Activated T-helper 17 cell treated with anti-CD3 and anti-CD28 coated beads, Interleukin-2, amount 50 U/mL, for 72 hours (primary cell): ENCODE results near the gene TSPAN4. TPM values are rescaled to one million over a fixed set of nuclear protein-coding genes. Genes with fewer than 3 reads are reported as not detected.

Experiments used
- ATAC-seq: fragments of 150-1000 bp; cut with Tn5 transposase; replicated peaks from 2 replicates; pipeline ENCODE4 v1.10.0; 2021; ENCODE audit warnings: mild to moderate bottlenecking, moderate library complexity
- H3K27ac Mint-ChIP-seq: one replicate; pipeline ENCODE4 v1.8.0; 2022; ENCODE audit warnings: mixed read lengths
- H3K27me3 Mint-ChIP-seq: one replicate; pipeline ENCODE4 v1.8.0; 2022; ENCODE audit warnings: mixed read lengths
- H3K36me3 Mint-ChIP-seq: one replicate; pipeline ENCODE4 v1.8.0; 2022; ENCODE audit warnings: low read depth, mild to moderate bottlenecking, mixed read lengths
- H3K4me1 Mint-ChIP-seq: one replicate; pipeline ENCODE4 v1.8.0; 2022; ENCODE audit warnings: mixed read lengths
- H3K4me3 Mint-ChIP-seq: one replicate; pipeline ENCODE4 v1.8.0; 2022; ENCODE audit warnings: mild to moderate bottlenecking, mixed read lengths
- H3K9me3 Mint-ChIP-seq: one replicate; pipeline ENCODE4 v1.8.0; 2022; ENCODE audit warnings: mixed read lengths
- total RNA-seq, 2 donors: library from RNA; stranded (reverse); gene quantifications; one replicate each; pipeline ENCODE4 v1.2.3, GENCODE V29; 2022

Gene TSPAN4
- total RNA-seq, 2 donors from 2014 or later = 6.0 to 11.2 TPM

- Mint-ChIP-seq H3K27me3 (peaks cover 4% of the 10 kb centered on the region), H3K27ac (no peak overlapping the region), H3K36me3 (peaks cover 16% of the 10 kb centered on the region), H3K4me3 (no peak overlapping the region), H3K4me1 (peaks cover 6% of the 10 kb centered on the region), H3K9me3 (no peaks in the 10 kb centered on the region)
- ATAC-seq = no peak
These were observed 17.1 kb upstream of the TSPAN4 start for GRCh38 chr11:825366-826226.

GRCh38 chr11:826227-826621 is 16.4 kb upstream of the TSPAN4 start:
- H3K9me3 Mint-ChIP-seq = no peaks in the 10 kb centered on the region
- ATAC-seq = no peak
- peaks cover 4% of the 10 kb centered on the region for H3K27me3 Mint-ChIP-seq
- no peak overlapping the region for H3K27ac Mint-ChIP-seq
- peaks cover 6% of the 10 kb centered on the region for H3K4me1 Mint-ChIP-seq
- H3K4me3 Mint-ChIP-seq = peak overlapping the region; percentile 64
- peaks cover 16% of the 10 kb centered on the region for H3K36me3 Mint-ChIP-seq

- peaks cover 7% of the 10 kb centered on the region for H3K27me3 Mint-ChIP-seq
- H3K9me3 Mint-ChIP-seq = no peaks in the 10 kb centered on the region
- peaks cover 6% of the 10 kb centered on the region for H3K4me1 Mint-ChIP-seq
- H3K4me3 Mint-ChIP-seq = peak overlapping the region; percentile 64
- H3K36me3 Mint-ChIP-seq = peaks cover 16% of the 10 kb centered on the region
- no peak for ATAC-seq
- no peak overlapping the region for H3K27ac Mint-ChIP-seq
These were observed 15.9 kb upstream of the TSPAN4 start for GRCh38 chr11:826836-827145.

- no peak overlapping the region for H3K27ac Mint-ChIP-seq
- peaks cover 7% of the 10 kb centered on the region for H3K27me3 Mint-ChIP-seq
- peak; percentile 46 for ATAC-seq
- no peaks in the 10 kb centered on the region for H3K9me3 Mint-ChIP-seq
- peaks cover 16% of the 10 kb centered on the region for H3K36me3 Mint-ChIP-seq
- peaks cover 6% of the 10 kb centered on the region for H3K4me1 Mint-ChIP-seq
- H3K4me3 Mint-ChIP-seq = peak overlapping the region; percentile 65
These were observed 15.3 kb upstream of the TSPAN4 start for GRCh38 chr11:827146-827896.

- Mint-ChIP-seq H3K4me1 (peaks cover 6% of the 10 kb centered on the region), H3K27ac (no peak within 1 kb of the TSS), H3K9me3 (no peaks in the 10 kb centered on the region), H3K27me3 (peaks cover 7% of the 10 kb centered on the region), H3K4me3 (peak within 1 kb of the TSS; percentile 65), H3K36me3 (peaks cover 16% of the 10 kb centered on the region)
- no peak for ATAC-seq
These were observed 14.8 kb upstream of the TSPAN4 start, which contains the start of gene CRACR2B for GRCh38 chr11:827897-828192. CRACR2B (plus strand) TSS chr11:827919; CDS start chr11:828608, 689 bp downstream.

- H3K36me3 Mint-ChIP-seq = peaks cover 11% of the 10 kb centered on the region
- no peaks in the 10 kb centered on the region for H3K9me3 Mint-ChIP-seq
- peaks cover 7% of the 10 kb centered on the region for H3K27me3 Mint-ChIP-seq
- no peak for ATAC-seq
- H3K4me3 Mint-ChIP-seq = peak overlapping the region; percentile 65
- H3K27ac Mint-ChIP-seq = no peak overlapping the region
- H3K4me1 Mint-ChIP-seq = peaks cover 6% of the 10 kb centered on the region
These were observed 14.0 kb upstream of the TSPAN4 start for GRCh38 chr11:828506-829175.

- H3K27ac Mint-ChIP-seq = no peak overlapping the region
- H3K9me3 Mint-ChIP-seq = no peaks in the 10 kb centered on the region
- H3K4me1 Mint-ChIP-seq = peaks cover 10% of the 10 kb centered on the region
- peaks cover 7% of the 10 kb centered on the region for H3K27me3 Mint-ChIP-seq
- ATAC-seq = no peak
- H3K36me3 Mint-ChIP-seq = peaks cover 11% of the 10 kb centered on the region
- H3K4me3 Mint-ChIP-seq = peak overlapping the region; percentile 43
These were observed 13.3 kb upstream of the TSPAN4 start for GRCh38 chr11:829176-829846.

GRCh38 chr11:829847-830294 is 12.8 kb upstream of the TSPAN4 start:
- peaks cover 7% of the 10 kb centered on the region for H3K36me3 Mint-ChIP-seq
- no peaks in the 10 kb centered on the region for H3K9me3 Mint-ChIP-seq
- peak overlapping the region; percentile 43 for H3K4me3 Mint-ChIP-seq
- peaks cover 10% of the 10 kb centered on the region for H3K4me1 Mint-ChIP-seq
- ATAC-seq = no peak
- peaks cover 7% of the 10 kb centered on the region for H3K27me3 Mint-ChIP-seq
- H3K27ac Mint-ChIP-seq = no peak overlapping the region

GRCh38 chr11:830295-831117 is 12.1 kb upstream of the TSPAN4 start:
- H3K4me3 Mint-ChIP-seq = peak overlapping the region; percentile 43
- H3K27ac Mint-ChIP-seq = no peak overlapping the region
- H3K27me3 Mint-ChIP-seq = peaks cover 7% of the 10 kb centered on the region
- peak; percentile 40 for ATAC-seq
- H3K4me1 Mint-ChIP-seq = peaks cover 10% of the 10 kb centered on the region
- no peaks in the 10 kb centered on the region for H3K9me3 Mint-ChIP-seq
- H3K36me3 Mint-ChIP-seq = peaks cover under 1% of the 10 kb centered on the region

GRCh38 chr11:831118-831864 is 11.4 kb upstream of the TSPAN4 start:
- Mint-ChIP-seq H3K27me3 (peaks cover 7% of the 10 kb centered on the region), H3K4me3 (peak overlapping the region; percentile 43), H3K9me3 (no peaks in the 10 kb centered on the region), H3K27ac (no peak overlapping the region), H3K4me1 (peaks cover 10% of the 10 kb centered on the region), H3K36me3 (no peaks in the 10 kb centered on the region)
- no peak for ATAC-seq

GRCh38 chr11:831961-832528 is 10.6 kb upstream of the TSPAN4 start:
- Mint-ChIP-seq H3K9me3 (no peaks in the 10 kb centered on the region), H3K27ac (no peak overlapping the region), H3K27me3 (peaks cover 7% of the 10 kb centered on the region), H3K4me3 (peak overlapping the region; percentile 43), H3K4me1 (peaks cover 10% of the 10 kb centered on the region), H3K36me3 (no peaks in the 10 kb centered on the region)
- no peak for ATAC-seq

- peaks cover 8% of the 10 kb centered on the region for H3K4me1 Mint-ChIP-seq
- no peaks in the 10 kb centered on the region for H3K9me3 Mint-ChIP-seq
- peaks cover 5% of the 10 kb centered on the region for H3K27me3 Mint-ChIP-seq
- no peak within 1 kb of the TSS for H3K27ac Mint-ChIP-seq
- peak; percentile 79 for ATAC-seq
- H3K36me3 Mint-ChIP-seq = no peaks in the 10 kb centered on the region
- H3K4me3 Mint-ChIP-seq = peak within 1 kb of the TSS; percentile 78
These were observed 10.0 kb upstream of the TSPAN4 start, which contains the start of gene CD151 for GRCh38 chr11:832529-833113. CD151 (plus strand) TSS chr11:832952; CDS start chr11:836070, 3,118 bp downstream.
